ENCODE data around the gene RFTN1. TPM values are rescaled to one million over a fixed set of nuclear protein-coding genes. Genes with fewer than 3 reads are reported as not detected.

Gene RFTN1, protein sequence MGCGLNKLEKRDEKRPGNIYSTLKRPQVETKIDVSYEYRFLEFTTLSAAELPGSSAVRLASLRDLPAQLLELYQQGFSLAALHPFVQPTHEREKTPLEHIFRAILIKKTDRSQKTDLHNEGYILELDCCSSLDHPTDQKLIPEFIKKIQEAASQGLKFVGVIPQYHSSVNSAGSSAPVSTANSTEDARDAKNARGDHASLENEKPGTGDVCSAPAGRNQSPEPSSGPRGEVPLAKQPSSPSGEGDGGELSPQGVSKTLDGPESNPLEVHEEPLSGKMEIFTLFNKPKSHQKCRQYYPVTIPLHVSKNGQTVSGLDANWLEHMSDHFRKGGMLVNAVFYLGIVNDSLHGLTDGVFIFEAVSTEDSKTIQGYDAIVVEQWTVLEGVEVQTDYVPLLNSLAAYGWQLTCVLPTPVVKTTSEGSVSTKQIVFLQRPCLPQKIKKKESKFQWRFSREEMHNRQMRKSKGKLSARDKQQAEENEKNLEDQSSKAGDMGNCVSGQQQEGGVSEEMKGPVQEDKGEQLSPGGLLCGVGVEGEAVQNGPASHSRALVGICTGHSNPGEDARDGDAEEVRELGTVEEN
- polyA plus RNA-seq (ENCODE audit: insufficient read length in 4 of 4) = 10 to 100 TPM; 30.2 to 35.5 (median 32.5) TPM

DNA sequence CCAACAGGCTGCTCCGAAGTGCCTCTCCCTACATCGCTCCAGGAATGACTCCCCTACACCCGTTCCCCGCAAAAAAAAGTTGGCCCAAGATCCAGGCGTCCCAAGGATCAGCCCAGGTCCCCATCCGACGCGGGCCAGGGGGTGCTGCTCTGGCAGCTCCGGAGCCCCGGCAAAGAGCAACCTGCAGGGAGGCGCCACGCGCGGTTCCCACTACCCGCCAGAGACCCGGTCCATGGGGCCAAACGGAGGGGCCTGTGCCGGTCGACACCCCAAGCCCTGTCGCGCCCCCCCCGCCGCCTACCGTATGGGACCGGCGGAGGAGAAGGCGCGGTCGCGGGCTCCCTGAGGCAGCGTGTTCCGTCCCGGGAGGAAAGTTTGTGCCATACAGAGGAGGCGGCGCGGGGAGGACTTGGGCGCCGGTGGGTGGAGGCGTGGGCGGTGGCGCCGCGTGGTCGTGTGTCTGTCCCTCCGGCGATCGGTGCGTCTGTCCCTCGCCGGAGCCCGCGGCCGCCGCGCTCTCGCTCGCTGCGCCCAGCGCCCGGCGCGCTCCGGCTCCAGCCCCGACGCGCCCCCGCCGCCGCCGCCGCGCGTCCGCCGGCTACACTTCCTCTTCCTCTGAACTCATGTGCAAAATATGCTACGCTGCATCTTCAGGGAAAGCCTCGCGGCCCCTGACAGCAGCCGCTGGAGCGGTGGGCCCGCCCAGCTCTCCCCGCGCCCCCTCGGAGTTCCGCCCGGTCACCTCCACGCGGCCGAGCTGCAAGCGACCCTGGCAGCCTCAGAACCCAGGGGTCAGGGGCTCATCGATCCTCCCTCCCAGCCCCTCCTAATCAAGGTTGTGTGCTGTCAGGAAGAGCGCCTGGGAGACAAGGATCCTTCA is at the start of gene RFTN1:
Gene RFTN1 (minus strand): TSS at position 559 of the 880 bp plus-strand sequence. CDS start 19,830 bp downstream, outside the sequence.
- DNase-seq (ENCODE audit: low read depth in 4 of 4, low spot score in 2 of 4) = peak in 1 of 4 donors; percentile 32

DNA sequence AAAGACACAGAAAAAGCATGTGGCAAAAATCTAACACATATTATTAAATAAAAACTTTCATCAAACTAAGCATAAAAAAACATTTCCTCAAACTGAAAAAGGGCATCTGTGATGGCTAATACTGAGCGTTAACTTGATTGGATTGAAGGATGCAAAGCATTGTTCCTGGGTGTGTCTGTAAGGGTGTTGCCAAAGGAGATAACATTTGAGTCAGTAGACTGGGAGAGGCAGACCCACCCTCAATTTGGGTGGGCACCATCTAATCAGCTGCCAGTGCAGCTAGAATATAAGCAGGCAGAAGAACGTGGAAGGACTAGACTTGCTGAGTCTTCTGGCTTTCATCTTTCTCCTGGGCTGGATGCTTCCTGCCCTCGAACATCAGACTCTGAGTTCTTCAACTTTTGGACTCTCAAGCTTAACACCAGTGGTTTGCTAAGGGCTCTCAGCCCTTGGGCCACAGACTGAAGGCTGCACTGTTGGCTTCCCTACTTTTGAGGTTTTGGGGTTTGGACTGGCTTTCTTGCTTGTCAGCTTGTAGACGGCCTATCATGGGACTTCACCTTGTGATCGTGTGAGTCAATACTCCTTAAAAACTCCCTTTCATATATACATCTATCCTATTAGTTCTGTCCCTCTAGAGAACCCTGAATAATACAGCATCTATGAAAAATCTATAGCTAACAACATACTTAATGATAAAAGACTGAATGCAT is 46.3 kb upstream of the RFTN1 start:
- no peak for DNase-seq (ENCODE audit: low read depth in 4 of 4, low spot score in 2 of 4)

DNA sequence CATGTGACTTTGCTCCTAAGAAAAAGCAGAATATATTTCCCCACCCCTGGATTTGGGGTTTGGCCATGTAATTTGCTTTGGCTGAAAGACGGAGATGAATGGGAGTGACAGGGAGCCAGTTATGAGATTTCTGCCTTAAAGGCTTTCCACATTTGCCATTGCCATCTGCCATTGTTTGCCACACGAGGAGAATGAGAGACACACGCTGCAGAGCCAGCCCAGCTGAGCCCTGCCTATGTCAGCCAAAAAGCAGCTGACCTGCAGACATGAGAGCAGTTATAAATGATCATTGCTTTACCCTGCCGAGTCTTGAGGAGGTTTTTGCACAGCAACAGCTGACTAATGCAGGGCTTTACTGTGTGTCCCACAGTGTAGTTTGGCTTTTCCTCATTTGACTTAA is 40.6 kb upstream of the RFTN1 start:
- DNase-seq (ENCODE audit: low read depth in 4 of 4, low spot score in 2 of 4) = no peak

DNA sequence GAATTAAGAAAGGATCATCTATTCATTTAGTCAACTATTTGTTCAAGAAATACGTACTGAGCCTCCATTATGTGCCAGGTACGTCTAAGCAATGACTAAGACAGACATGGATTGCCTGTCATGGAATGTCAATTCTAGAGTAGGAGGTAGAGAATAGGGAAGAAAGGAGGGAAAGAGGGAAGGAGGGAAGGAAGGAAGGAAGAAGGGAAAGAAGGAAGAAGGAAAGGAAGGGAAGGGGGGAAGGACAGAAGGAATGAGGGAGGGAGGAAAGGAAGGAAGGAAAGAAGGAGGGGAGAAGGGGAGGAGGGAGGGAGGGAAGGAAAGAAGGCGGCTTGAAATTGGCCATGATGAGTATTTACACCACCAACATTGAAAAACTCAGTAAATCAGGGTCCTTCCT is 39.3 kb upstream of the RFTN1 start:
- DNase-seq (ENCODE audit: low read depth in 4 of 4, low spot score in 2 of 4) = no peak

DNA sequence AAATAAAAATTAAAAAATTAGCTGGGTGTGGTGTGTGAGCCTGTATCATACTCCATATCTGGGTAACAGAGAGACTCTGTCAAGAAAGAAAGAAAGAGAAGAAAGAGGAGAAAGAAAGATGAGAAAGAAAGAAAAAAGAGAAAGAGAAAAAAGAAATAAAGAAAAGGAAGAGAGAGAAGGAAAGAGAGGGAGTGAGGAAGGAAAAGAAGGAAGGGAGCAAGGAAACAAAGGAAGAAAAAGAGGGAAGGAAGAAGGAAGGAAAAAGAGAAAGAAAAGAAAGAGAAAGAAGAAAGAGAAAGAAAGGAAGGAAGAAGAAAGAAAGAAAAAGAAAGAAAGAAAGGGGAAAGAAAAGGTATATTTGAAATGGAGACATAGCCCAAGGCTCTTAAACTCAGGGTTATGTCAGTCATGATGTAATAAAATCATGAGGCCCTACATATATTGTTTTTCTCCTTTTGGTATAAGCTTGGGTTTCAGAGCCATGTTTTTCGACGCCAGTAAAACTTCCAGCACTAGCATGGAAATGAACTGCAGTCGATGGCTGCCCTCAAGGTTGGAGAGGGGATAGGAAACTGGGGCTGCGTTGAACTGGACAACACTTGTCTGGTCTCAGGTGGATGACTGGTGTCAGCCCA is 38.0 kb upstream of the RFTN1 start:
- no peak for DNase-seq (ENCODE audit: low read depth in 4 of 4, low spot score in 2 of 4)

DNA sequence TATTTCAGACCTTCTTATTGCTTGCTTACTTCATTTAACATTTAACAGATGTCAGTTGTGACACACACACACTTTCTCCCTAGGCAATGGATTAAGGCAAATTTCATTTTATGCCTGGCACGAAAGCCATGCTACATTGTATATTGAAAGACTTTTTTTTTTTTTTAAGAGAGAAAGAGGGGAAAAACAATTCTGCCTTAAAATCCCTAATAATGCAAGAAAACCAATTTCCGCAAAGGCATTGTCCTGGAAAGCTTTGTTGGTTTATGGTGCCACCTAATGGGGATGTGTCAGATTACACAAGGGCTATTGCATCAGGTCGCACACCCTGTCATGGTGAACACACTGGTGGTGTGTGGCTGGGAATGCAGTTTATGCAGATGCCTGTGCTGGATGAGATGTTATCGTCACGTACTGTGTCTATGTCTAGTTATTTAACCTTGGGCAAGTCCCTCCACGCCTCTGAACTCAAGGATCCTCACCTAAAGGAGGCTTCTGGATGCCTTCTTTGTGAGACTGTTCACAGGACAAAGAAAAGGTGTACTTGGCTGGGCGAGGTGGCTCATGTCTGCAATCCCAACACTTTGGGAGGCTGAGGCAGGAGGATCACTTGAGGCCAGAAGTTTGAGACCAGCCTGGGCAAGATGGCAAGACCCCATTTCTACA is 37.3 kb upstream of the RFTN1 start:
- DNase-seq (ENCODE audit: low read depth in 4 of 4, low spot score in 2 of 4) = peak; percentile 64 to 80 (median 67)

DNA sequence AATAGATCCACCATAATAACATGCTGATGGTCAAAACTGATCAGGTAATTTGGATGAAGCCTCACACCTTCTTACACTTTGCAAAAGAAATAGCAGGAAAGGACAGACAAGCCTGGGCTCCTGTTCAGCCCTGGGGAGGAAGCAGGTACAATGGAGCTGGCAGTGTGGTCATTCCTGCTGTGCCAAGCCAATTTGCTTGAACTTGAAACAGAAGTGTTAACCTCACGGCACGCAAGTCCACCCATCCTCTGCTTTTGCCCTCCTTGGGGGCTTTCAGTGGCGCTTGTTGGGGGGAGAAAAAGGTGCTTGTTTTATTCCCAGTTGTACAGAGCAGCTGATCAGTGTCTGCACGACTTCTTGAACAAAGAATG is 36.8 kb upstream of the RFTN1 start:
- no peak for DNase-seq (ENCODE audit: low read depth in 4 of 4, low spot score in 2 of 4)

DNA sequence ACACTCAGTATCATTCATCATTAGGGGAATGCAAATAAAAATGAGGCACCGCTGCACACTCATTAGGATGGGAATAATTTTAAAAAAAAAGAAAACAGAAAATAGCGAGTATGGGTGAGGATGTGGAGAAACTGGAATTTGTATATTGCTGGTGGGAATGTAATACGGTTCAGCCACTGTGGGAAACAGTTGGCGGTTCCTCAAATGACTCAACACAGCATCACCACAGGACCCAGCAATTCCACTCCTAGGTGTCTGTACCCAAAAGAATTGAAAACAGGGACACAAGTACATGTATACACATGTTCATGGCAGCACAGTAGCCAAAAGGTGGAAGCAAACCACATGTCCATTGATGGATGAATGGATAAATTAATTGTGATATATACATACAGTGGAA is 35.2 kb upstream of the RFTN1 start:
- DNase-seq (ENCODE audit: low read depth in 4 of 4, low spot score in 2 of 4) = no peak

DNA sequence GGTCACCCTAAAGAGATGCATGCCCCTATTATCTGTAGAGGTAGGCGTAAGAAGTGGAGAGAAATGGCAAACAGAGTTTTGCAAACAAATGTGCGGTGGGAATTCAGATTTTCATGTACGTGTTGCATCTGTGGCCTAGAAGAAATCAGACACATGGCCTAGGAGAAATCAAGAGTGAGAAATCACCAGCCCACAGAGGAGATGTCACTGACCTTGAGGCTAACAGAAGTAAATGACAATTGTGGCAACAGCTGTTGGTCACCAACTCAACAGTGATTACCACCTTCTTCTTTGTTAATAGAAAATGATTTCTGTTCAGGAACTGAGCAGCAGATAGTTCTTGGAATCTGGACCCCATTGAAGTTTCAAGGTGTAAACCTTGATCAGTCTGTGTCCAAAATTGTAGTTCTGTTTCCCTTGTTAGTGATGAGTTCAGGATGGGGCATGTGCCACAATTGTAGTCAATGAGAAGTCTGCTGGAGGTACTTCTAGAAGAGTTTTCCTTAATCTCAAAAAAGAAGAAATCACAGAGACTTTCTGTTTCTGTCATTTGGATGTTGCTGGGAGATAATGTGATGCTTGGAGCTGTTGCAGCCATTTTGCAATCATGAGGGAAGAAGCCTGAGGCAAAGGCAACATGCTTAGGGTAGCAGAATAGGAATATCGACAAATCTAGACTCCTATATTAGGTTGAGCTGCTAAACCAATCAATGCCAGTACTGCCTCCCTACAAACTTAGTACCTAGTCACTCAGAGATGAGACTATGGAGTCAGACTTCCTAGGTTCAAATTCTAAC is 34.3 kb upstream of the RFTN1 start:
- DNase-seq (ENCODE audit: low read depth in 4 of 4, low spot score in 2 of 4) = no peak

DNA sequence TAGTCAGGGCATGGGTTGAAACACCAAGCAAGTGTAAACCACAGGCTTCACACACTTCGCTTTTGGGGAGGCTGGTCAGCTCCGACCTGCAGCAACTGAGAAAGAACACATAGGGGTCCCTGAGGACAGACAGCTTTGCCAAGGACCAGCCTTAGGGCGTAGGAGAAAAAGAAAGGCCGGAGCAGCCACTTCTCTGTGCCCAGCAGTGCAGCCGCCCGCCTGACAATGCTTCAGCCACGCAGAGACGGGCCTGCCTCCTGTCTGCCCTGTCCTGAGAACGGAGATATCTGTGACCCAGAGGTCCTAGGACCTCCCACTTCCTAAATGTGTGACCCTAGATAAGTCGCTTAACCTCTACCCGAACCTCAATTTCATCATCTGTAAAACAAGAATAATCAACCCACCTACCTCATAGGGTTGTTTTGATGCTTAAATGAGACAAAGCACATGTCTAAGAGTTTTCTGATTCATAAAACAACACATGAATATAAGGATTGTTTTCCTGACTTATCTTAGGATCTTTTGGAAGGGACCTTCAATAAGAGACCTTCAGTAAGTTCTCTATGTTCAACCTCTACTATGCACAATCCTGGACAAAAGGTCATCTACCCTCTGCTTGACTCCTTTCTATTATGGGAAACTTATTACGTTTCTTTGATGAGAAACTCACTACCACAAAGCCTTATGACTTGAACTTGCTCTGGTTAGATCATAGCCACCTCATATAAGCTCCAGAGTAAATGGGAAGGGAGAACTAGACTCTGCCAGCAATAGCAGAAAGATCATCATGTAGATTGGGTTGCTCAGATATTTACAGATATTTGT is 32.9 kb upstream of the RFTN1 start:
- DNase-seq (ENCODE audit: low read depth in 4 of 4, low spot score in 2 of 4) = no peak

DNA sequence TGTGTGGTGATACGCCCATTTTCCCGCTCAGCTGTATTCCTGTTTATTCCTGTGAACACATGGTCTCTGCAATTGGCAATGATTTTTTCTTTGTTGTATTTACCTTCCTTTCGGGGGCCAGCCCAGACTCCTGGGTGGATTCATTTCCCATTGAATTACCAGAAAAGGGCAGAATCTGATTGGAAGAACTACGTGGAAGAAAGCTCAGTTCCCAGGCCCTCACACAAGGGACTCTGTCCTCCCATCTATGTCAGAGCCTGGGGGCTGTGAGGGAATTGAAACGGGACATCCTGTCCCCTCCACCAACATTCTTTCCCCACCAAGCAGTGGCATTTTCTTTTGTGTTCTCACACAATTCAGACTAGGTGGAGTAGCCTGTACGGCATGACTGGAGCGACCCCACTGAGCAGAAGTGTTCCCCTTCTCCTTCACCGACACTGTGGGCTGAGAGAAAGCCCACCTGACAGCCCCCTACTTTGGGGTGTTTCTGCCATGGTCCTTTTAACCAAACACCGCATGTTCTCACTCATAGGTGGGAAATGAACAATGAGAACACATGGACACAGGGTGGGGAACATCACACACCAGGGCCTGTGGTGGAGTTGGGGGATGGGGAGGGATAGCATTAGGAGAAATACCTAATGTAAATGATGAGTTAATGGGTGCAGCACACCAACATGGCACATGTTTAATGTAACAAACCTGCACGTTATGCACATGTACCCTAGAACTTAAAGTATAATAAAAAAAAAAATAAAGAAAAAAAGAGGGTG is 32.1 kb upstream of the RFTN1 start:
- no peak for DNase-seq (ENCODE audit: low read depth in 4 of 4, low spot score in 2 of 4)

DNA sequence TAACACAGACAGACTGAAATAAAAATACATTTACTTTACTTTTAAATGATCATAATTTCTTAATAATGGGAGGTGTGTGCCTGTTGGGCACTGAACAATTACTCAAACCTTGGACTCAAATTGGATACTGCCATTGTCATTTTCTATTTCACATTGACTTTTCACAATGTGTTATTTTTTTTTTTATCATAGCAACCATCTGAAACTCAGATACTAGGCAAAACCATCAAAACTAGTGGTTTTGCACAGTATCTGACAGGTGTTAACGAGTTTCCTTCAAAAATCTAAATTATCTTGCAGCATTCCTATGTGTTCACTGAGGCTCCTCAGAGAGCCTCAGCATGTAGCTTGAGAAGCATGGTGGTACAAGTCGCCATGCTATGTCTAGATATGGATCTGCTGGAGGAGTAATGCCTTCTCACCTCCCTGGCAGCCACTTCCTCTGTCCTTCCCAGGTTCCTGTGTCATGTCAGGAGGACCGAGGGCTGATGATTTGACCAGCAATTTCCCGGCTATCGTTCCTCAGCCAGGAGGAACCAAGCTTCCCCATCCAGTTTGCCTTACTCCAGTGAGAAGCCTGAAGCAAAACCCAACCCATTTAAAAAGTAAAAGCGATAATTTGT is 29.9 kb upstream of the RFTN1 start:
- no peak for DNase-seq (ENCODE audit: low read depth in 4 of 4, low spot score in 2 of 4)

DNA sequence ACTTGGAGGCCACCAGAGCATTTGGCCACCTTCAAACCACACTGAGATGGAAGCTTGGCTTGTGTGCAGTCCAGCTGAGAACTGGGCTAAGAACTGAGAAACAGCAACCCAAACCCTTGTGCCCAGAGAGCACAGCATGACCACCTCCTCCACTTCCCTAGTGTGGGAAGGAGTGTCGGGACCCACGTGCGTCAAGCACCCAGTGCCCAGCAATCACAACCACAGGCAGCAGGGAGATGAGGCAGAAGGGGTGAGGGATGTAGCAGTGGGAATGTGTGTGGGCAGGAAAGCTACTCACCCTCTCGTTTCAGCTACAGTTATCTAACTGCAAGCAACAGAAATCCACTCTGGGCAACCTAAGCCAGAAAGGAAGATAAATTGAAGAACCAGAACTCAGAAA is 25.0 kb upstream of the RFTN1 start:
- DNase-seq (ENCODE audit: low read depth in 4 of 4, low spot score in 2 of 4) = no peak

DNA sequence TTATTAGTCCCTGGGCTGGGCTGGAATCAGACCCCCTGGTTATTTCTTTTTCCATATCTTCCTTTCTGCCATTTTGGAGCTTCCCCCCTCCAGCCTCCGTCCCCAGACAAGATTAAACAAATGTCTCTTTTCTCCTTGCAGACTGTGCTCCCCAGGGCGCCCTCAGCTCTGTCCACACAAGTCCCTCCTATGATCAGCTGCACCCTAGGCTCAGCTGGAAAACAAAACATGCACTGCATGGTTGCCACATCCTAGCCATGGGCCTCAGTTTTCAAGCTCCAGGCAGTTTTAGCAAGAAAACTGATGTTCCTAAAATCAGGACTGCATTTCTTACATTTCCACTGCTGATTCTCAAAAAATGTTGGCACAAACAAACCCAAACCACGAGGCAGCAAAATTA is 23.5 kb upstream of the RFTN1 start:
- no peak for DNase-seq (ENCODE audit: low read depth in 4 of 4, low spot score in 2 of 4)

DNA sequence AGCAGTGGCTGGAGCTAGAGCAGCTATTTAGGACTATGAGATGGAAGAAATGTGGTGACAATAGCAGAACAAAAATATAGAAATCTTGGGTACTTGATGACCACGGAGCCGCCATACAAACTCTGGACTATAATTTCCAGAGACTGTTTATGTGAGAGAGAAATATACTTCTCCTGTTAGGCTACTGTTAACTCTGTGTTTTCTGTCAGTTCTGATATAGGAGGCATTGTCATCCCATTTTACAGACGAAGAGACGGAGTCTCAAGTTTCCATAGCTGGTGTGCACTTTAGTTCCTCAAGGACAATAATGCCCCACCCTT is 22.8 kb upstream of the RFTN1 start:
- DNase-seq (ENCODE audit: low read depth in 4 of 4, low spot score in 2 of 4) = no peak

DNA sequence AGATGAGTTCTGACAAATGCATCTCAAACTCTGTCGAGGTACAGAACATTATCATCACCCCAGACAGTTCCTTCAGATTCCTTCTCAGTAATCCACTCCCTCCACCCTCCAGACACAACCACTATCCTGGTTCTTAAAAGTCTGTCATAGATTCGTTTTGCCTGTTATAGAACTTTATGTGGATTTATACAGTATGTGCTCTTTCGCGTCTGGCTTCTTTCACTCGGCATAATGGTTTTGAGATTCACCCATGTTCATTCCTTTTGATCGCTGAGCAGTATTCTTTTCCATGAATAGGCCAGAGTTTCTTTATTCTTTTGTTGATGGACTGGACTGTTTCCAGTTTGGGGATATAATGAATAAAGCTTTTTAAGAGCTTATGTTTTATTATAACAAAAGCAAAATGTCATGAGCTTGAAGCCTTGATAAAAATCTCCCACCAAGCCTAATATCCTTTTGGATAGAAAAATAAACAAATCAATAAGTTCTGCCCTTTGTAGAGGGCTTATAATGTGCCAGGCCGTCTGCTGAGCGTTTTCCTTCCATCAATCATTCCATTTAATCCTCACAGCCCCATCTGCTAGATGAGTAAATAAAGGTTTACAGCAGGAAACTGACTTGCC is 21.3 kb upstream of the RFTN1 start:
- DNase-seq (ENCODE audit: low read depth in 4 of 4, low spot score in 2 of 4) = no peak
